Measurements from ENCODE around the gene RTN4RL1.

GRCh38 chr17:1997289-1997926 is 27.7 kb downstream of the RTN4RL1 start:
- peak in 1 of 4 donors; percentile 19 for TF ChIP-seq CTCF (IDR thresholded peaks at IDR 0.05)
- peak; percentile 43 for TF ChIP-seq POLR2A (IDR thresholded peaks at IDR 0.05)

Data from right lobe of liver (tissue), 4 donors.